HEK293T (cell line): Measurements from ENCODE around the gene MX2.

ENCODE experiments used
- FOXM1 ChIP-seq: fragments of 450-650 bp; IDR thresholded peaks from 2 replicates; pipeline ENCODE4 v1.6.1; 2017; ENCODE audit warnings: mild to moderate bottlenecking, borderline replicate concordance
- NFRKB ChIP-seq: fragments of 450-650 bp; IDR thresholded peaks from 2 replicates; pipeline ENCODE4 v1.6.1; 2016; ENCODE audit warnings: mild to moderate bottlenecking, moderate library complexity
- SP1 ChIP-seq: fragments of 450-650 bp; IDR thresholded peaks from 2 replicates; pipeline ENCODE4 v1.6.1; 2017
- SUZ12 ChIP-seq: fragments of 450-650 bp; IDR thresholded peaks from 2 replicates; pipeline ENCODE4 v1.6.1; 2016; ENCODE audit warnings: mild to moderate bottlenecking

GRCh38 chr21:41425588-41425953 lies 63.7 kb downstream of the MX2 start:
- TF ChIP-seq SUZ12: no peak
- TF ChIP-seq SP1: no peak
- TF ChIP-seq NFRKB: no peak
- TF ChIP-seq FOXM1: no peak
